CD14-positive monocyte (primary cell): Measurements from ENCODE around the gene ZNF423. TPM values are rescaled to one million over a fixed set of nuclear protein-coding genes. Genes with fewer than 3 reads are reported as not detected.

Experiments
- DNase-seq, 3 donors: peaks; one replicate each; pipeline ENCODE4 v3.0.0-alpha.2; 2011 to 2022
- H2AFZ ChIP-seq: 2 replicates; pipeline ENCODE4 v1.6.0; 2012; ENCODE audit warnings: mild to moderate bottlenecking, low read depth, low read length, inconsistent platforms; ENCODE audit not compliant: insufficient read depth, poor library complexity, severe bottlenecking
- H3K27ac ChIP-seq, 2 donors: 1 replicate in 1 of 2; 2 replicates in 1 of 2; pipeline ENCODE4 v1.5.1; 2012 to 2013; ENCODE audit warnings: low read length in 2 of 2, control low read depth in 1 of 2, inconsistent platforms in 1 of 2, low read depth in 1 of 2, mild to moderate bottlenecking in 1 of 2
- H3K27me3 ChIP-seq, 2 donors: one replicate each; pipeline versions ENCODE4 v1.6.0 to v1.6.1; 2011 to 2013; ENCODE audit warnings: low read length in 2 of 2; ENCODE audit not compliant: control insufficient read depth in 2 of 2, insufficient read depth in 2 of 2
- H3K36me3 ChIP-seq, 2 donors: replicated peaks in 1 of 2; 1 replicate in 1 of 2; 2 replicates in 1 of 2; pipeline versions ENCODE4 v1.5.1 to v1.6.1; 2012 to 2013; ENCODE audit warnings: low read length in 2 of 2, control low read depth in 1 of 2, inconsistent platforms in 1 of 2, mild to moderate bottlenecking in 1 of 2; ENCODE audit not compliant: insufficient read depth in 2 of 2, control insufficient read depth in 1 of 2
- H3K4me1 ChIP-seq, 2 donors: 1 replicate in 1 of 2; 2 replicates in 1 of 2; pipeline versions ENCODE4 v1.5.1 to v1.6.1; 2012 to 2013; ENCODE audit warnings: low read length in 2 of 2, control low read depth in 1 of 2, inconsistent platforms in 1 of 2, mild to moderate bottlenecking in 1 of 2, moderate library complexity in 1 of 2; ENCODE audit not compliant: insufficient read depth in 2 of 2, control insufficient read depth in 1 of 2
- H3K4me2 ChIP-seq: replicated peaks from 2 replicates; pipeline ENCODE3; 2012; ENCODE audit warnings: low read length, moderate library complexity, mild to moderate bottlenecking; ENCODE audit not compliant: poor library complexity, severe bottlenecking; ENCODE audit errors: extremely low read depth
- H3K4me3 ChIP-seq, 3 experiments: fragments of 200-600 bp in 1 of 3; sonication (generic) in 1 of 3; replicated peaks in 1 of 3; 1 replicate in 2 of 3; 2 replicates in 1 of 3; pipeline ENCODE4 v1.5.1; 2011 to 2013; ENCODE audit warnings: low read length in 3 of 3, mild to moderate bottlenecking in 3 of 3, control low read depth in 2 of 3, low read depth in 2 of 3, inconsistent platforms in 1 of 3, moderate library complexity in 1 of 3
- H3K79me2 ChIP-seq: 2 replicates; pipeline ENCODE4 v1.6.0; 2012; ENCODE audit warnings: mild to moderate bottlenecking, control low read depth, inconsistent platforms, low read length, moderate library complexity; ENCODE audit not compliant: insufficient read depth
- H3K9ac ChIP-seq: 2 replicates; pipeline ENCODE4 v1.6.0; 2017; ENCODE audit warnings: low read length, mild to moderate bottlenecking; ENCODE audit not compliant: insufficient read depth, poor library complexity, severe bottlenecking
- H3K9me3 ChIP-seq, 2 donors: replicated peaks in 1 of 2; 1 replicate in 1 of 2; 2 replicates in 1 of 2; pipeline versions ENCODE4 v1.5.1 to v1.6.1; 2012 to 2013; ENCODE audit warnings: low read length in 2 of 2, control low read depth in 1 of 2; ENCODE audit not compliant: control insufficient read depth in 1 of 2, insufficient read depth in 1 of 2
- H4K20me1 ChIP-seq: 2 replicates; pipeline ENCODE4 v1.6.0; 2012; ENCODE audit warnings: mild to moderate bottlenecking, low read length, control low read depth, moderate library complexity; ENCODE audit not compliant: insufficient read depth
- H3K27ac Mint-ChIP-seq, 7 donors: one replicate each; pipeline ENCODE4 v1.8.0; 2020; ENCODE audit warnings: mild to moderate bottlenecking in 7 of 7, mixed read lengths in 7 of 7, moderate library complexity in 6 of 7, inconsistent platforms in 2 of 7
- H3K27me3 Mint-ChIP-seq, 3 donors: one replicate each; pipeline ENCODE4 v1.8.0; 2021 to 2022; ENCODE audit warnings: low read depth in 3 of 3, mild to moderate bottlenecking in 3 of 3, mixed read lengths in 3 of 3, moderate library complexity in 3 of 3, inconsistent platforms in 1 of 3
- H3K36me3 Mint-ChIP-seq, 2 donors: one replicate each; pipeline ENCODE4 v1.8.0; 2020; ENCODE audit warnings: mixed read lengths in 2 of 2, inconsistent platforms in 1 of 2, mild to moderate bottlenecking in 1 of 2
- H3K4me1 Mint-ChIP-seq: one replicate; pipeline ENCODE4 v1.8.0; 2020; ENCODE audit warnings: mild to moderate bottlenecking, mixed read lengths
- H3K4me3 Mint-ChIP-seq, 2 donors: one replicate each; pipeline ENCODE4 v1.8.0; 2020; ENCODE audit warnings: mild to moderate bottlenecking in 2 of 2, mixed read lengths in 2 of 2, moderate library complexity in 1 of 2
- H3K9me3 Mint-ChIP-seq, 7 donors: one replicate each; pipeline ENCODE4 v1.8.0; 2020 to 2022; ENCODE audit warnings: mixed read lengths in 7 of 7, mild to moderate bottlenecking in 6 of 7, moderate library complexity in 6 of 7, inconsistent platforms in 2 of 7
- WGBS: methylation state at CpG from one replicate; pipeline ENCODE4 v1.1.5; 2013; ENCODE audit warnings: missing lambda C conversion rate; ENCODE audit not compliant: insufficient coverage; 5-methylcytosine and 5-hydroxymethylcytosine counted together
- intact Hi-C, 2 donors: fragments of 100-400 bp; cut with micrococcal nuclease; formaldehyde crosslinking; loops; one replicate each; pipeline versions ENCODE4 v1.15.0 to v1.15.1; 2023
- polyA plus RNA-seq, 3 donors: library from polyadenylated mRNA; depleted of rRNA in 1 of 3; unstranded in 2 of 3; stranded (reverse) in 1 of 3; fragments of 300-500 nt in 2 of 3; fragments of >200 nt in 1 of 3; fragmentation: Illumina TruSeq in 2 of 3; gene quantifications; 1 replicate in 2 of 3; 2 replicates in 1 of 3; pipeline ENCODE4 v1.2.3, GENCODE V29; 2012 to 2021
- TF ChIP-seq, protein P1 (sequence below): fragments of 200-600 bp; IDR thresholded peaks from one replicate; pipeline ENCODE4 v1.8.0; 2022; ENCODE audit warnings: antibody characterized with exemption, mild to moderate bottlenecking

The ZNF423 gene
- polyA plus RNA-seq, 3 donors = not detected

DNA sequence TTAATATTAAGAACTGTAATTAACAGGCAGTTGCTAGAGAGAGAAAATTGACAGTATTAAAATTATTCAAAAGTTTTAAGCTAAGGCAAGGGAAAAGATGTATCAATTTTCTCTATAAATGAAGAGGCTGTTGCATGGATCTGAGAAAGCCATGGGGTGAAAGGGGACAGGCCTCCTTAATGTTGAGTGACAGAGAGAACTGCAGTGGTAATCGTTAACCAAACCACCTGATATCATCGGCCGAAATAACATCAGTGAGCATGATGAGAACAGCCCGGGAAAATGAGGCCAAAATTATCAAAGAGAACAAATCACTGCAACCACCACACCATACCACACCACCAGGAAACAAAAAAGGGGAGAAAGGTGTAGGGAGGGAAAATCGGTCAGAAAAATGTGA lies 3.6 kb downstream of the ZNF423 start:
- intact Hi-C loops = no loop called here
- no peaks in the 10 kb centered on the region for H4K20me1 ChIP-seq
- Mint-ChIP-seq H3K4me1 (peaks cover 10% of the 10 kb centered on the region), H3K4me3 (no peak overlapping the region), H3K27ac (no peak overlapping the region), H3K27me3 (peaks cover 27 to 67% (median 54%) of the 10 kb centered on the region in 3 donors), H3K9me3 (peaks cover 0 to 10% (median 2%) of the 10 kb centered on the region in 7 donors), H3K36me3 (no peaks in the 10 kb centered on the region)
- no peak overlapping the region for H2AFZ ChIP-seq
- no peak overlapping the region for H3K27ac ChIP-seq
- no peak for DNase-seq
- TF ChIP-seq, protein P1, sequence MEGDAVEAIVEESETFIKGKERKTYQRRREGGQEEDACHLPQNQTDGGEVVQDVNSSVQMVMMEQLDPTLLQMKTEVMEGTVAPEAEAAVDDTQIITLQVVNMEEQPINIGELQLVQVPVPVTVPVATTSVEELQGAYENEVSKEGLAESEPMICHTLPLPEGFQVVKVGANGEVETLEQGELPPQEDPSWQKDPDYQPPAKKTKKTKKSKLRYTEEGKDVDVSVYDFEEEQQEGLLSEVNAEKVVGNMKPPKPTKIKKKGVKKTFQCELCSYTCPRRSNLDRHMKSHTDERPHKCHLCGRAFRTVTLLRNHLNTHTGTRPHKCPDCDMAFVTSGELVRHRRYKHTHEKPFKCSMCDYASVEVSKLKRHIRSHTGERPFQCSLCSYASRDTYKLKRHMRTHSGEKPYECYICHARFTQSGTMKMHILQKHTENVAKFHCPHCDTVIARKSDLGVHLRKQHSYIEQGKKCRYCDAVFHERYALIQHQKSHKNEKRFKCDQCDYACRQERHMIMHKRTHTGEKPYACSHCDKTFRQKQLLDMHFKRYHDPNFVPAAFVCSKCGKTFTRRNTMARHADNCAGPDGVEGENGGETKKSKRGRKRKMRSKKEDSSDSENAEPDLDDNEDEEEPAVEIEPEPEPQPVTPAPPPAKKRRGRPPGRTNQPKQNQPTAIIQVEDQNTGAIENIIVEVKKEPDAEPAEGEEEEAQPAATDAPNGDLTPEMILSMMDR = no peak
- no peak overlapping the region for H3K4me2 ChIP-seq
- peaks cover 14 to 23% of the 10 kb centered on the region in 2 donors for H3K4me1 ChIP-seq
- no CpG with 5 or more reads among the region's 5 CpGs for WGBS
- peaks cover 0 to under 1% of the 10 kb centered on the region in 2 donors for H3K9me3 ChIP-seq
- peaks cover 16 to 47% of the 10 kb centered on the region in 2 donors for H3K27me3 ChIP-seq
- no peaks in the 10 kb centered on the region for H3K36me3 ChIP-seq
- no peaks in the 10 kb centered on the region for H3K79me2 ChIP-seq
- H3K4me3 ChIP-seq = no peak overlapping the region
- no peak overlapping the region for H3K9ac ChIP-seq

DNA sequence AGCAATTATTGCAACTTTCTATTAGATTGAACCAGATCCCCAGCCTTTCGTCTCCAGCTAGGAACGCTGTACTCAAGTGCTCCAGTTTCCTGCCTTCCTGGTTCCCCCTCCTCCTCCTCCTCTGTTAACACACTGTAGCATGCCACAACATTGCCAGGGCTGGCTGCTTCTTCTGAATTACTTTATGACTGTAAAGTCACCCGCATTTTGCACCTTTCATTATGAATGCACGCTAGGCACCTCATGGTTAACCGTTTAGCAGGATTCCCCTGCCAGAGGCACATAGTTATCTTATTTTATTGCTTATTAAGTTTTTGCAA lies 4.5 kb downstream of the ZNF423 start:
- Mint-ChIP-seq H3K4me3 (no peak overlapping the region), H3K4me1 (peaks cover 8% of the 10 kb centered on the region), H3K9me3 (peaks cover 0 to 10% (median 0%) of the 10 kb centered on the region in 7 donors), H3K27ac (no peak overlapping the region), H3K27me3 (peaks cover 30 to 64% (median 49%) of the 10 kb centered on the region in 3 donors), H3K36me3 (no peaks in the 10 kb centered on the region)
- intact Hi-C loops = no loop called here
- Histone ChIP-seq H3K4me1 (peaks cover 10 to 16% of the 10 kb centered on the region in 2 donors), H3K27me3 (peaks cover 15 to 41% of the 10 kb centered on the region in 2 donors), H3K79me2 (no peaks in the 10 kb centered on the region), H3K4me2 (no peak overlapping the region), H4K20me1 (no peaks in the 10 kb centered on the region), H3K27ac (no peak overlapping the region), H3K4me3 (no peak overlapping the region), H2AFZ (no peak overlapping the region), H3K36me3 (no peaks in the 10 kb centered on the region), H3K9me3 (no peaks in the 10 kb centered on the region), H3K9ac (no peak overlapping the region)
- DNase-seq = no peak
- TF ChIP-seq, protein P1 = no peak
- WGBS = 100% methylated on average over 1 of the region's 5 CpGs
